GM18526 (cell line): ENCODE results near the gene GAB1.

Experiments
- POLR2A ChIP-seq: IDR thresholded peaks from 3 replicates; pipeline ENCODE4 v1.6.1; 2011; ENCODE audit not compliant: insufficient read length; ENCODE audit errors: extremely low read depth

The GAB1 gene

GRCh38 chr4:143506031-143506430 is 169.4 kb downstream of the GAB1 start:
- no peak for TF ChIP-seq POLR2A

- TF ChIP-seq POLR2A = no peak
These were observed 175.2 kb downstream of the GAB1 start for GRCh38 chr4:143511906-143512305.

- no peak for TF ChIP-seq POLR2A
These were observed 176.3 kb downstream of the GAB1 start for GRCh38 chr4:143512978-143513313.

- TF ChIP-seq POLR2A = peak; percentile 78
These were observed 176.9 kb downstream of the GAB1 start, which contains the start of gene SMARCA5 for GRCh38 chr4:143513314-143514168. TSS of gene SMARCA5 (plus strand) at chr4:143513702. CDS start at chr4:143513925, 223 bp downstream.

GRCh38 chr4:143514169-143514495 is 177.5 kb downstream of the GAB1 start:
- TF ChIP-seq POLR2A = no peak

GRCh38 chr4:143514497-143514896 is 177.8 kb downstream of the GAB1 start:
- TF ChIP-seq POLR2A = no peak

GRCh38 chr4:143514901-143515300 is 178.2 kb downstream of the GAB1 start:
- TF ChIP-seq POLR2A = no peak

GRCh38 chr4:143515905-143516304 is 179.2 kb downstream of the GAB1 start:
- TF ChIP-seq POLR2A = no peak

GRCh38 chr4:143517764-143518163 is 181.1 kb downstream of the GAB1 start:
- TF ChIP-seq POLR2A = no peak
